Endothelial cell of umbilical vein (primary cell): ENCODE data around the gene CORO7. TPM values are rescaled to one million over a fixed set of nuclear protein-coding genes. Genes with fewer than 3 reads are reported as not detected.

Experiments used
- BruUV-seq: library from RNA; stranded (reverse); fragments of 400-500 nt; replicated peaks from 2 replicates; lab custom pipeline; 2021; lab: Mats Ljungman, UMichigan
- CTCF ChIA-PET: fragments of 300-600, 350-600 bp; sonication (Branson Sonifier 250); formaldehyde crosslinking; loops from one replicate; lab custom pipeline; 2021; ENCODE audit warnings: antibody characterized with exemption, inconsistent platforms; lab: Charles Lee
- POLR2A ChIA-PET: fragments of 300-600, 350-600 bp; sonication (Branson Sonifier 250); formaldehyde crosslinking; loops from one replicate; lab custom pipeline; 2021; ENCODE audit warnings: antibody characterized with exemption, inconsistent platforms; lab: Charles Lee
- DNase-seq: peaks from one replicate; pipeline ENCODE4 v3.0.0-alpha.2; 2011; ENCODE audit warnings: low read depth, low spot score
- FAIRE-seq: peaks from 2 replicates; lab custom pipeline; 2011; peaks lifted over from hg19 to GRCh38; lab: Jason Lieb, UNC
- H2AFZ ChIP-seq: 2 replicates; pipeline ENCODE4 v1.6.0; 2012; ENCODE audit warnings: low read depth, low read length, control low read depth, inconsistent platforms
- H3K27ac ChIP-seq: 2 replicates; pipeline ENCODE4 v1.5.1; 2011; ENCODE audit warnings: low read depth, mild to moderate bottlenecking, control low read depth, low read length, moderate library complexity; ENCODE audit not compliant: insufficient read depth
- H3K27me3 ChIP-seq, 2 experiments: 2 replicates each; pipeline versions ENCODE4 v1.6.0 to v1.6.1; 2011; ENCODE audit warnings: low read length in 2 of 2, mixed read lengths in 1 of 2; ENCODE audit not compliant: control insufficient read depth in 2 of 2, insufficient read depth in 2 of 2
- H3K36me3 ChIP-seq, 2 experiments: 2 replicates in 1 of 2; 3 replicates in 1 of 2; pipeline ENCODE4 v1.5.1; 2011; ENCODE audit warnings: low read length in 2 of 2, mild to moderate bottlenecking in 1 of 2, moderate library complexity in 1 of 2; ENCODE audit not compliant: control insufficient read depth in 2 of 2, insufficient read depth in 2 of 2; ENCODE audit errors: extremely low read depth in 1 of 2
- H3K4me1 ChIP-seq: 3 replicates; pipeline ENCODE4 v1.5.1; 2011; ENCODE audit warnings: mild to moderate bottlenecking, low read length; ENCODE audit not compliant: control insufficient read depth, insufficient read depth; ENCODE audit errors: extremely low read depth
- H3K4me2 ChIP-seq: 2 replicates; pipeline ENCODE4 v1.6.1; 2011; ENCODE audit warnings: low read length, control low read depth, mixed read lengths; ENCODE audit not compliant: insufficient read depth
- H3K4me3 ChIP-seq, 3 experiments: fragments of 200-600 bp in 1 of 3; sonication (generic), shearing (Covaris generic) in 1 of 3; replicated peaks in 1 of 3; 2 replicates each; pipeline ENCODE4 v1.5.1; 2011 to 2016; ENCODE audit warnings: control low read depth in 3 of 3, low read length in 3 of 3, mild to moderate bottlenecking in 2 of 3, inconsistent platforms in 1 of 3, low read depth in 1 of 3, moderate library complexity in 1 of 3; ENCODE audit not compliant: insufficient read depth in 1 of 3
- H3K79me2 ChIP-seq: 2 replicates; pipeline ENCODE4 v1.6.0; 2012; ENCODE audit warnings: low read length, inconsistent platforms; ENCODE audit not compliant: control insufficient read depth, insufficient read depth
- H3K9ac ChIP-seq: replicated peaks from 2 replicates; pipeline ENCODE3; 2011; ENCODE audit warnings: low read length, control low read depth; ENCODE audit not compliant: insufficient read depth; ENCODE audit errors: extremely low read depth
- H3K9me1 ChIP-seq: replicated peaks from 3 replicates; pipeline ENCODE4 v1.6.0; 2011; ENCODE audit warnings: mild to moderate bottlenecking, low read length; ENCODE audit not compliant: control insufficient read depth, insufficient read depth; ENCODE audit errors: extremely low read depth
- H3K9me3 ChIP-seq: replicated peaks from 2 replicates; pipeline ENCODE4 v1.5.1; 2012; ENCODE audit warnings: low read length, inconsistent platforms; ENCODE audit not compliant: control insufficient read depth, insufficient read depth
- H4K20me1 ChIP-seq: replicated peaks from 2 replicates; pipeline ENCODE3; 2011; ENCODE audit warnings: mild to moderate bottlenecking, low read length; ENCODE audit not compliant: control insufficient read depth, insufficient read depth; ENCODE audit errors: extremely low read depth
- CTCF ChIP-seq, 2 donors: IDR thresholded peaks; 1 replicate in 1 of 2; 2 replicates in 1 of 2; pipeline ENCODE4 v1.5.1; 2011; ENCODE audit warnings: low read length in 2 of 2, mild to moderate bottlenecking in 2 of 2, moderate library complexity in 2 of 2, control low read depth in 1 of 2, inconsistent platforms in 1 of 2, low read depth in 1 of 2; ENCODE audit not compliant: insufficient read depth in 1 of 2; ENCODE audit errors: extremely low read depth in 1 of 2
- EZH2 ChIP-seq: IDR thresholded peaks from 2 replicates; pipeline ENCODE4 v1.6.1; 2012; ENCODE audit warnings: borderline replicate concordance, low read depth, mild to moderate bottlenecking, moderate library complexity, low read length, inconsistent platforms; ENCODE audit not compliant: severe bottlenecking
- FOS ChIP-seq: IDR thresholded peaks from 2 replicates; pipeline ENCODE4 v1.6.1; 2011; ENCODE audit warnings: mild to moderate bottlenecking, low read length, moderate library complexity, borderline replicate concordance; ENCODE audit not compliant: insufficient read depth
- GATA2 ChIP-seq: IDR thresholded peaks from 2 replicates; pipeline ENCODE4 v1.7.0; 2011; ENCODE audit warnings: low read depth, mild to moderate bottlenecking, moderate library complexity, mixed read lengths, low read length; ENCODE audit not compliant: insufficient read length, insufficient read depth
- JUN ChIP-seq: IDR thresholded peaks from 2 replicates; pipeline ENCODE4 v1.6.1; 2011; ENCODE audit warnings: borderline replicate concordance, low read depth; ENCODE audit not compliant: insufficient read length, insufficient read depth
- MAX ChIP-seq: IDR thresholded peaks from 2 replicates; pipeline ENCODE4 v1.6.1; 2011; ENCODE audit not compliant: insufficient read depth, insufficient read length
- MYC ChIP-seq: IDR thresholded peaks from one replicate; pipeline ENCODE4 v1.6.1; 2011; ENCODE audit warnings: mild to moderate bottlenecking, low read depth, low read length
- POLR2A ChIP-seq: IDR thresholded peaks from 2 replicates; pipeline ENCODE4 v1.6.1; 2012; ENCODE audit warnings: low read depth, mild to moderate bottlenecking, control low read depth, low read length
- POLR2AphosphoS5 ChIP-seq: IDR thresholded peaks from 2 replicates; pipeline ENCODE4 v1.6.1; 2012; ENCODE audit warnings: low read depth, mild to moderate bottlenecking, control low read depth, low read length, moderate library complexity; ENCODE audit not compliant: insufficient read depth
- dilution Hi-C: fragments of 300-500 bp; cut with MboI; formaldehyde crosslinking; loops from one replicate; pipeline ENCODE4 v1.15.0; 2019; ENCODE audit warnings: low sequenced_read_pairs; ENCODE audit not compliant: extremely low pct_ligation_motif_present
- intact Hi-C: fragments of 100-400 bp; cut with micrococcal nuclease; formaldehyde crosslinking; loops from one replicate; pipeline ENCODE4 v1.10.0; 2022
- polyA plus RNA-seq, 4 experiments: library from polyadenylated mRNA; depleted of rRNA in 3 of 4; stranded (reverse) in 3 of 4; unstranded in 1 of 4; fragments of >200 nt; gene quantifications; 2 replicates each; pipeline versions ENCODE4 v1.2.1 to v1.2.3, GENCODE V29; 2011 to 2012; ENCODE audit warnings: missing spikeins in 1 of 4
- total RNA-seq: library from RNA; stranded (reverse); gene quantifications from 2 replicates; pipeline ENCODE4 v1.2.3, GENCODE V29; 2021

CORO7 gene
- total and polyA plus RNA-seq, 2 donors (not counting 3 experiments of a cell fraction or from before 2014, with no cell fraction given) = 42.5 to 72.3 TPM

- Histone ChIP-seq H3K9ac (no peak overlapping the region), H3K79me2 (no peaks in the 10 kb centered on the region), H3K27me3 (no peaks in the 10 kb centered on the region), H4K20me1 (no peaks in the 10 kb centered on the region), H3K27ac (no peak overlapping the region), H3K4me1 (peaks cover 22% of the 10 kb centered on the region), H2AFZ (no peak overlapping the region), H3K4me3 (no peak overlapping the region), H3K36me3 (peaks cover 0 to 18% of the 10 kb centered on the region in 2 experiments), H3K9me1 (no peaks in the 10 kb centered on the region), H3K4me2 (no peak overlapping the region), H3K9me3 (no peaks in the 10 kb centered on the region)
- BruUV-seq = no TSS peak
- ChIA-PET POLR2A (interaction anchor here (0.6 kb wide), 1 partner anchor 37 kb away, joined by 3 read pairs; no protein-coding TSS in a partner anchor), CTCF (interaction anchor here (1.0 to 2.5 kb wide), 4 partner anchors 13 to 27 kb away, joined by 3 to 18 read pairs (median 6); no protein-coding TSS in a partner anchor)
- DNase-seq = no peak
- TF ChIP-seq GATA2 = no peak
- TF ChIP-seq FOS = no peak
- no peak for TF ChIP-seq MYC
- no peak for TF ChIP-seq EZH2
- TF ChIP-seq POLR2AphosphoS5 = no peak
- no peak for TF ChIP-seq POLR2A
- no peak for TF ChIP-seq JUN
- TF ChIP-seq CTCF (IDR thresholded peaks at IDR 0.05; ENCODE audit: extremely low read depth in 1 of 2, insufficient read depth in 1 of 2, low read depth in 1 of 2, low read length in 2 of 2) = no peak
- no peak for TF ChIP-seq MAX
- no peak for FAIRE-seq
- dilution Hi-C loops (no loop called here), intact Hi-C loops (no loop called here)
Observed at GRCh38 chr16:4385789-4386450, 30.5 kb downstream of the CORO7 start.
